Measurements from ENCODE around the gene LSM14A.

LSM14A gene

DNA sequence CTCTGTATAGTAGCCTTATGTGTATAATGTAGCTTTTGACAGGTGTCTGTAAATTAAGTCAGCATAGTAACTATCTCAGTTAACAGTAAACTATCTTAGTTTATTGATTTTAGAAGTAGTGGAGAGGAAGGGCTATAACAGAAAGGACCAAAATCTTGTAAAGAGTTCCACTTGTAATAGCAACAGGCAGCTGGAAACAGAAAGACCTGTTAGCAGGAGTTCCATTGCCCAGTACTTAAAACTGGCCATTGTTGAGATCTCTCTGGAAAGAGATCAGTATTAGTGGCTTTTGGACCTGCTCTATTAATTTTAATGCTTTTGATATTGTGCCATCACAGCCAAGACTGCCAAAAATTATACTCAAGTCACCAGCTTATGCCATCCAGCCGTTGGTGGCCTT lies 50.1 kb downstream of the LSM14A start:
- Histone ChIP-seq H3K27me3 (no peaks in the 10 kb centered on the region), H3K4me3 (ENCODE audit: low read depth, low read length) (no peak overlapping the region), H3K4me1 (peaks cover 5% of the 10 kb centered on the region), H3K9me3 (no peaks in the 10 kb centered on the region), H3K36me3 (peaks cover 79% of the 10 kb centered on the region)
- no peak for DNase-seq
- TF ChIP-seq, protein P1, sequence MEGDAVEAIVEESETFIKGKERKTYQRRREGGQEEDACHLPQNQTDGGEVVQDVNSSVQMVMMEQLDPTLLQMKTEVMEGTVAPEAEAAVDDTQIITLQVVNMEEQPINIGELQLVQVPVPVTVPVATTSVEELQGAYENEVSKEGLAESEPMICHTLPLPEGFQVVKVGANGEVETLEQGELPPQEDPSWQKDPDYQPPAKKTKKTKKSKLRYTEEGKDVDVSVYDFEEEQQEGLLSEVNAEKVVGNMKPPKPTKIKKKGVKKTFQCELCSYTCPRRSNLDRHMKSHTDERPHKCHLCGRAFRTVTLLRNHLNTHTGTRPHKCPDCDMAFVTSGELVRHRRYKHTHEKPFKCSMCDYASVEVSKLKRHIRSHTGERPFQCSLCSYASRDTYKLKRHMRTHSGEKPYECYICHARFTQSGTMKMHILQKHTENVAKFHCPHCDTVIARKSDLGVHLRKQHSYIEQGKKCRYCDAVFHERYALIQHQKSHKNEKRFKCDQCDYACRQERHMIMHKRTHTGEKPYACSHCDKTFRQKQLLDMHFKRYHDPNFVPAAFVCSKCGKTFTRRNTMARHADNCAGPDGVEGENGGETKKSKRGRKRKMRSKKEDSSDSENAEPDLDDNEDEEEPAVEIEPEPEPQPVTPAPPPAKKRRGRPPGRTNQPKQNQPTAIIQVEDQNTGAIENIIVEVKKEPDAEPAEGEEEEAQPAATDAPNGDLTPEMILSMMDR (IDR thresholded peaks at IDR 0.05; ENCODE audit: low read depth, low read length), result no peak

DNA sequence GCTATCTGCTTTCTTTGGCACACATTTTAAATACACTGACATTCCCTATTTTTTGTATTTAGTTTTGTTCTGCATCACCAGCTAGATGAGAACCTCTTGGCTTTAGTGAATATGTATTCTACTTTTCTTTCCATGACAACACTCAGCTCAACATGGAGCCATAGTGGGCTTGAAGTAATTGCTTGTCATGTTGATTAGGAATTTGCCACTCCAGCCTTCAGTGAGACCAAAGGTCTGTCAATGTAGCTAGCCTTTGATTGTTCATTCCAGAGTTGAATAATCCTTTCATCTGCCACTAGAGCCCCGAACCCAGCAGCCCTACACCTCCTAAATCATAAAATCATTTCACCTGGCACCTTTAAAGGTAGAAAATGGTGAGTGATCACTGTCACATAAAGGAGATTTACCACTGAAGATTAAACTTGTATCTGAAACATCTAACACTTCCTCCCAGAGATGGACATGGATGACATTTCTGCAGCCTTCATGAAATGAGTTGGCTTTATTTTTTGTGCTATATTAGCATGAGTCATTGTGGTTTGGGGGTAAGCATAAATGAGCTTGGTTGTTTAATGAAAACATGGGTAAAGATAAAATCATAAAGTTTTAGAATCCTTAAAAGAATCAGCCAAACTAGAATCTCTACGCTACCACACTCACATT lies 52.8 kb downstream of the LSM14A start:
- TF ChIP-seq, protein P1 (IDR thresholded peaks at IDR 0.05; ENCODE audit: low read depth, low read length), result no peak
- no peaks in the 10 kb centered on the region for H3K9me3 ChIP-seq
- H3K36me3 ChIP-seq, result peaks cover 84% of the 10 kb centered on the region
- H3K4me1 ChIP-seq, result no peaks in the 10 kb centered on the region
- no peaks in the 10 kb centered on the region for H3K27me3 ChIP-seq
- DNase-seq, result no peak
- H3K4me3 ChIP-seq (ENCODE audit: low read depth, low read length), result no peak overlapping the region

DNA sequence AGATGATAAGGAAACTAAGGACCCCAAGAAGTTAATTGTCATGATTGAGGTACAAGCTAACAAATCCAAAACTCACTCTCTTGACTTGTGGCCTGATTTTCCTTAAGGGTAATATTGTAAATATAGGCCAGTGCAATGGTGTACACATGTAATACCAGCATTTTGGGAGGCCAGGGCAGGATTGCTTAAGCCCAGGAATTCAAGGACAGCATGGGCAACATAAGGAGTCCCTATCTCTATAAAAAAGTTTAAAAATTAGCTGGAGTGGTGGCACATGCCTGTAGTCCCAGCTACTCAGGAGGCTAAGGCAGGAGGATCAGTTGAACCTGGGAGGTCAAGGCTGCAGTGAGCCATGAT lies 53.3 kb downstream of the LSM14A start:
- Histone ChIP-seq H3K4me1 (no peaks in the 10 kb centered on the region), H3K36me3 (peaks cover 79% of the 10 kb centered on the region), H3K27me3 (no peaks in the 10 kb centered on the region), H3K9me3 (no peaks in the 10 kb centered on the region), H3K4me3 (ENCODE audit: low read depth, low read length) (no peak overlapping the region)
- TF ChIP-seq, protein P1 (IDR thresholded peaks at IDR 0.05; ENCODE audit: low read depth, low read length), result no peak
- DNase-seq, result no peak

DNA sequence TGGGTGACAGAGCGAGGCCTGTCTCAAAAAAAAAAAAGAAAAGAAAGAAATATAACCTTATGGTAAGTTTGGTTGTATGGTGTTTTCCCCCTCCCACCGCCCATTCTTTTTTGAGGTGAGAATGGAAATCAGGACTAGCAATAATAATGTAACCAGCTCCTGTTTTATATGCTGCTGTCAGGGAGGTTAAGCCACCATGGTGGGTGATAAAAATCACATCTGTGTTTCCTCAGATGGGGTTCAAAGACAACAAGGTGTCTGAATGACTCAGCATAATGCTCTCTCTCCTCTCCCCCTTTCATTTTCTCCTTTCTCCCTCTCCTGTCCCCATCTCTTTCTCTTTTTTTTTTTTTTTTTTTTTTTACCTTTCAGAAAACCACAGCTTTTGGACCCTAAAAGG lies 53.7 kb downstream of the LSM14A start:
- DNase-seq, result no peak
- Histone ChIP-seq H3K9me3 (no peaks in the 10 kb centered on the region), H3K36me3 (peaks cover 78% of the 10 kb centered on the region), H3K4me3 (ENCODE audit: low read depth, low read length) (no peak overlapping the region), H3K27me3 (no peaks in the 10 kb centered on the region), H3K4me1 (no peaks in the 10 kb centered on the region)
- TF ChIP-seq, protein P1 (IDR thresholded peaks at IDR 0.05; ENCODE audit: low read depth, low read length), result no peak

DNA sequence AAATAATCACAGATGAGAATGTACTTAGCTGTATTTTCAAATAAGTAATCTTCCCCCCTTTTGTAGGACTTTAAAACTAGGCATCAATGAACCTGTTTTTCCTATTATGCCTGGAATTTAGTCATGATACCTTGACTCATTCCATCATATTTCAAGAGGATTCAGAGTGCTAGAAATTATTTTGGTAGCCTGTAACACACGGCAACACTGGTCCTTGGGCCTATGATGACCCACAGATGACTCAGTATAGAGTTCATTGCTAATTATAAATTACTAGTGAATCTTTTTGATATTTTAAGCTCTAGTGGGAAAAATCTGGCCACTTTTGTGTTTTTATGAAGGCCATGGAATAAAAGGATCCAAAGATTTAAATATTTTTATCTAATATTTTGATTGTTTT lies 56.0 kb downstream of the LSM14A start:
- no peak for DNase-seq
- TF ChIP-seq, protein P1 (IDR thresholded peaks at IDR 0.05; ENCODE audit: low read depth, low read length), result no peak
- Histone ChIP-seq H3K4me1 (no peaks in the 10 kb centered on the region), H3K27me3 (no peaks in the 10 kb centered on the region), H3K36me3 (peaks cover 59% of the 10 kb centered on the region), H3K4me3 (ENCODE audit: low read depth, low read length) (no peak overlapping the region), H3K9me3 (no peaks in the 10 kb centered on the region)

DNA sequence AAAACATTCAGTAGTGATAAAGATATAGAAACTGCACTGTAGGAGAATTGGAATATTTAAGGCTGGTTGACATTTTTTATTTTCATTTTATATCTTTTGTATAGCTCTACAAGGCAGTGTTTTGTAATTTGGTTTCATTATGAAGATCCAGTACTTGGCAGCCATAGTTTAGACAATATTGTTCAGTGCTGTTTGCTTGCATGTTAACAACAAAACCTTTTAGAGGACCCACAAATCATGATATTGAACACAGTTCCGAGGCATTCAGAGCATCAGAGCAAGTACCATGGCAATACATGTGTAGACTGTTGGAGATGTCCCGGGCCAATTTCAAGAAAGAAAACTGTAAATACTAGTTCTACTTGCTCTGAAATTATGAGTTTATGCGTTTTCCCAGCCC lies 56.5 kb downstream of the LSM14A start:
- TF ChIP-seq, protein P1 (IDR thresholded peaks at IDR 0.05; ENCODE audit: low read depth, low read length), result no peak
- Histone ChIP-seq H3K36me3 (peaks cover 55% of the 10 kb centered on the region), H3K4me3 (ENCODE audit: low read depth, low read length) (no peak overlapping the region), H3K27me3 (no peaks in the 10 kb centered on the region), H3K4me1 (no peaks in the 10 kb centered on the region), H3K9me3 (no peaks in the 10 kb centered on the region)
- DNase-seq, result no peak
